Tibial nerve (tissue), 4 donors: ENCODE results near the gene MYCL.

ENCODE experiments used
- EP300 ChIP-seq, 2 donors: sonication (generic); formaldehyde crosslinking; IDR thresholded peaks; one replicate each; pipeline ENCODE4 v1.6.1; 2017; ENCODE audit warnings: antibody characterized with exemption in 2 of 2, mild to moderate bottlenecking in 1 of 2
- POLR2A ChIP-seq, 2 donors: fragments of 450-650 bp; IDR thresholded peaks; one replicate each; pipeline ENCODE4 v1.6.1; 2017; ENCODE audit warnings: antibody characterized with exemption in 2 of 2, mild to moderate bottlenecking in 2 of 2, moderate library complexity in 2 of 2
- TF ChIP-seq, protein P1 (sequence below), 5 experiments: fragments of 200-600 bp in 3 of 5; fragments of 450-650 bp in 2 of 5; sonication (generic) in 3 of 5; IDR thresholded peaks; one replicate each; pipeline ENCODE4 v1.5.1; 2016 to 2019; ENCODE audit warnings: antibody characterized with exemption in 5 of 5, mild to moderate bottlenecking in 3 of 5, moderate library complexity in 2 of 5

DNA sequence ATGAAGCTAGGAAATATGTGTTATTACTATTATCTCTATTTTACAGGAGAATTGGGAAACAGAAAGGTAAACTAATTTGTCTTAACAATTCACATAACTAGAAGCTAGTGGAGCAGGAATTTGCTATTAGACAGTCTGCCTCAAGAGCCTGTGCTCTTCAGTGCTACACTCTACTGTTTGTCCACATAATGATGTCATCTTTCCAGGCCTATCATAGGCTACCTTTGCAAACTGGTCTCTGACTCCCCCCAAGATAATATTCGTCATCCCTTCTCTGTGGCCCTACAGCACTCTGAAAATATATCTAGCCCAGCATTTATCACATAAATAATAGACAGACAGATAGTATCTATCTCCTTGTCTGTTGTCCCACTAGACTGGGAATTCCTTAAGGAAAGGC, 52.5 kb downstream of the MYCL start:
- TF ChIP-seq, protein P1, sequence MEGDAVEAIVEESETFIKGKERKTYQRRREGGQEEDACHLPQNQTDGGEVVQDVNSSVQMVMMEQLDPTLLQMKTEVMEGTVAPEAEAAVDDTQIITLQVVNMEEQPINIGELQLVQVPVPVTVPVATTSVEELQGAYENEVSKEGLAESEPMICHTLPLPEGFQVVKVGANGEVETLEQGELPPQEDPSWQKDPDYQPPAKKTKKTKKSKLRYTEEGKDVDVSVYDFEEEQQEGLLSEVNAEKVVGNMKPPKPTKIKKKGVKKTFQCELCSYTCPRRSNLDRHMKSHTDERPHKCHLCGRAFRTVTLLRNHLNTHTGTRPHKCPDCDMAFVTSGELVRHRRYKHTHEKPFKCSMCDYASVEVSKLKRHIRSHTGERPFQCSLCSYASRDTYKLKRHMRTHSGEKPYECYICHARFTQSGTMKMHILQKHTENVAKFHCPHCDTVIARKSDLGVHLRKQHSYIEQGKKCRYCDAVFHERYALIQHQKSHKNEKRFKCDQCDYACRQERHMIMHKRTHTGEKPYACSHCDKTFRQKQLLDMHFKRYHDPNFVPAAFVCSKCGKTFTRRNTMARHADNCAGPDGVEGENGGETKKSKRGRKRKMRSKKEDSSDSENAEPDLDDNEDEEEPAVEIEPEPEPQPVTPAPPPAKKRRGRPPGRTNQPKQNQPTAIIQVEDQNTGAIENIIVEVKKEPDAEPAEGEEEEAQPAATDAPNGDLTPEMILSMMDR (IDR thresholded peaks at IDR 0.05), result no peak
- TF ChIP-seq POLR2A (IDR thresholded peaks at IDR 0.05), result no peak
- no peak for TF ChIP-seq EP300 (IDR thresholded peaks at IDR 0.05)
